SK-N-SH treated with all-trans-retinoic acid at 6 μM for 48 hours (cell line): Measurements from ENCODE around the gene UPK3B.
"Not testable (repeated sequence)": the region's sequence is repeated elsewhere in the genome, so short reads cannot be mapped to it uniquely, and the experiment has no call there.

Experiments used
- ARNTL ChIP-seq: fragments of 450-650 bp; formaldehyde crosslinking; IDR thresholded peaks from 2 replicates; pipeline ENCODE4 v1.5.0; 2020; ENCODE audit warnings: low read depth, mild to moderate bottlenecking, moderate library complexity, borderline replicate concordance
- BACH2 ChIP-seq: fragments of 250-450 bp; sonication (Bioruptor Pico); IDR thresholded peaks from 2 replicates; pipeline ENCODE4 v1.9.0; 2021; ENCODE audit warnings: mild to moderate bottlenecking, borderline replicate concordance
- CSRNP3 ChIP-seq: fragments of 250-450 bp; sonication (Bioruptor Pico); IDR thresholded peaks from 2 replicates; pipeline ENCODE4 v1.5.1; 2021; ENCODE audit warnings: mild to moderate bottlenecking, moderate library complexity
- ISL1 ChIP-seq: fragments of 250-450 bp; sonication (Bioruptor Pico); IDR thresholded peaks from 2 replicates; pipeline ENCODE4 v2.1.2; 2022; ENCODE audit warnings: mild to moderate bottlenecking, moderate library complexity
- PATZ1 ChIP-seq: fragments of 250-450 bp; sonication (Bioruptor Pico); IDR thresholded peaks from 2 replicates; pipeline ENCODE4 v1.8.0; 2020; ENCODE audit warnings: mild to moderate bottlenecking, moderate library complexity, borderline replicate concordance
- PPARA ChIP-seq: fragments of 250-450 bp; sonication (Bioruptor Pico); IDR thresholded peaks from 2 replicates; pipeline ENCODE4 v1.5.0; 2020; ENCODE audit warnings: mild to moderate bottlenecking, borderline replicate concordance
- ZFP3 ChIP-seq: fragments of 250-450 bp; sonication (Bioruptor Pico); IDR thresholded peaks from 2 replicates; pipeline ENCODE4 v1.5.0; 2020; ENCODE audit warnings: mild to moderate bottlenecking, moderate library complexity

- not testable (repeated sequence) for TF ChIP-seq BACH2; CSRNP3 (CRISPR knock-in tag); PATZ1 (CRISPR knock-in tag); ARNTL (CRISPR knock-in tag); ZFP3 (CRISPR knock-in tag); ISL1 (CRISPR knock-in tag); PPARA (CRISPR knock-in tag)
These were observed 11.7 kb upstream of the UPK3B start for GRCh38 chr7:76498583-76499200.
